ENCODE data around the gene TRAPPC11. TPM values are rescaled to one million over a fixed set of nuclear protein-coding genes. Genes with fewer than 3 reads are reported as not detected.

The TRAPPC11 gene
- total and polyA plus RNA-seq, 9 of the 15 experiments (the other 6 are each of a cell fraction or from before 2014, with no cell fraction given): 11.6 to 49.0 (median 28.7) TPM

DNA sequence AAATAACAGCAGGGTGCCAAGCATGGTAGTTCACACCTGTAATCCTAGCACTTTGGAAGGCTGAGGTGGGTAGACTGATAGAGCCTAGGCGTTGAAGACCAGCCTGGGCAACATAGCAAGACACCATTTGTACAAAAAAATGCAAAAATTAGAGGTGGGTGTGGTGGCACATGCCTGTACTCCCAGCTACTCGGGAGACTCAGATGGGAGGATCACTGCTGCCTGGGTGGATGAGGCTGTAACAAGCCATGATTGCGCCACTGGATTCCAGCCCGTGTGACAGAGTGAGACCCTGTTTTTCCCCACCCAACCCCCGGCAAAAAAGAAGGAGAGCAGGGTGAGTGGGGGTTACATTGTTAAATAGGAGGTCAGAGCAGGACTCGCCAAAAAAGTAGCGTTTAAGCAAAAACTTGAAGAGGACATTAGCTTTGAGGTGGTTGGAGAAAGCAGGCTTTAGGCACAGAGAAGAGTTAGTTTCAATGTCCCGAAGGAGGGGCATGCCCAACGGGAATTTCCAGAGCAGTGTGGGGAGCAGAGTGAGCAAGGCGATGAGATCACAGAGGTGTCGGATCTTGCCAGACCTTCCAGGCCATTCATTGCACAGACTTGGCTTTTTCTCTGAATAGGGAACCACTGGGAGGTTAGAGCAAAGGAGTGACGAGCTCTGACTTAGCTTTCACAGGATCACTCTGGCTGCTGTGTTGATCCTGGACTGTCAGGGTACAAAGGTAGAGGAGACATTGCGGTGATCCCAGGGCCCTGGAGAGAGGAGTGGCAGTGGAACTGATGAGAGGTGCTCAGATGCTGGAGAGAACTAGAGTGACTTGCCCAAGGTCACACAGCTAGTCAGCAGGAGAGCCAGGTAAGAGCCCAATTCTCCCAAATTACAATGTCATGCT, 70.6 kb downstream of the TRAPPC11 start (continued):
- no peak for TF ChIP-seq FOXJ3 (CRISPR knock-in tag; IDR thresholded peaks at IDR 0.05)
- TF ChIP-seq ZBED1 (IDR thresholded peaks at IDR 0.05): no peak

DNA sequence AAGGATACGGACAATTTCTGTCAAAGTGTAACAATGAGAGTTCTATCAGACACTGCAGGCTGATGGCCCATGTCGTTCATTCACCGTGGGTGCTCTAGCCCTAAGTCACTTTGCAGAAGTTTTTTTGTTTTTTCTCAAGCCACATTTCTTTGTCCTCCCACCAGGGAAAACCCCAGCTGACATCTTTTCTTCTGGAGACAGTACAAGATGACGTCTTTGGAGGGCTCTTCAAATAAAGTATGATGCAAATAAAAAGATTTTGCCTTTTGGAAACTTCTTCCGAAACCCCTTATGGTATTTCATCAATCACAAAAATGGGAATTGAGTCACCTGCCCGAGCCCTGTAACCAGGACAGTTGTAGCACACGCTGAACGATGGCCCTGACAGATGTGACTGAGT, 73.2 kb downstream of the TRAPPC11 start:
- ATAC-seq: no peak

More for the DNA sequence above, 73.2 kb downstream of the TRAPPC11 start:
- POLR2A ChIA-PET: interaction anchor here (0.6 kb wide), 1 partner anchor 140 kb away, joined by 3 read pairs; no protein-coding TSS in a partner anchor
- Histone ChIP-seq H3K27me3 (ENCODE audit: control insufficient read depth in 2 of 2, insufficient read depth in 2 of 2, low read length in 2 of 2) (peaks cover 36 to 59% of the 10 kb centered on the region in 2 experiments), H3K9me3 (replicated peaks; ENCODE audit: control insufficient read depth, insufficient read depth, low read depth, low read length) (no peaks in the 10 kb centered on the region), H3K27ac (ENCODE audit: extremely low read depth, low read depth, low read length) (no peak overlapping the region), H3K4me2 (ENCODE audit: insufficient read depth, low read length) (no peak overlapping the region), H3K9me1 (ENCODE audit: control insufficient read depth, insufficient read depth, low read length) (peaks cover 3% of the 10 kb centered on the region), H3K36me3 (ENCODE audit: control insufficient read depth, insufficient read depth, low read length) (no peaks in the 10 kb centered on the region), H3K79me2 (ENCODE audit: control insufficient read depth, insufficient read depth, low read length) (no peaks in the 10 kb centered on the region), H2AFZ (ENCODE audit: low read depth, low read length) (no peak overlapping the region), H3K4me1 (replicated peaks in 1 of 2; ENCODE audit: control insufficient read depth in 2 of 2, insufficient read depth in 2 of 2, low read length in 2 of 2) (no peaks in the 10 kb centered on the region; a peak in 1 of 5 replicates), H3K4me3 (no peak overlapping the region), H4K20me1 (replicated peaks; ENCODE audit: control insufficient read depth, insufficient read depth, low read length) (no peaks in the 10 kb centered on the region), H3K9ac (ENCODE audit: insufficient read depth in 1 of 2, low read depth in 2 of 2, low read length in 2 of 2) (no peak overlapping the region)
- WGBS (ENCODE audit: insufficient coverage, low coverage, missing lambda C conversion rate): 4% methylated on average over 8 of the region's 8 CpGs
- no TSS peak for BruUV-seq (replicated peaks)
- DNase-seq (ENCODE audit: extremely low read depth in 1 of 4, low spot score in 3 of 4) (no peak), FAIRE-seq (no peak)
- CTCF ChIA-PET (ENCODE audit: low intra/inter-chr PET ratio): no interaction called here
- TF ChIP-seq, protein P1, sequence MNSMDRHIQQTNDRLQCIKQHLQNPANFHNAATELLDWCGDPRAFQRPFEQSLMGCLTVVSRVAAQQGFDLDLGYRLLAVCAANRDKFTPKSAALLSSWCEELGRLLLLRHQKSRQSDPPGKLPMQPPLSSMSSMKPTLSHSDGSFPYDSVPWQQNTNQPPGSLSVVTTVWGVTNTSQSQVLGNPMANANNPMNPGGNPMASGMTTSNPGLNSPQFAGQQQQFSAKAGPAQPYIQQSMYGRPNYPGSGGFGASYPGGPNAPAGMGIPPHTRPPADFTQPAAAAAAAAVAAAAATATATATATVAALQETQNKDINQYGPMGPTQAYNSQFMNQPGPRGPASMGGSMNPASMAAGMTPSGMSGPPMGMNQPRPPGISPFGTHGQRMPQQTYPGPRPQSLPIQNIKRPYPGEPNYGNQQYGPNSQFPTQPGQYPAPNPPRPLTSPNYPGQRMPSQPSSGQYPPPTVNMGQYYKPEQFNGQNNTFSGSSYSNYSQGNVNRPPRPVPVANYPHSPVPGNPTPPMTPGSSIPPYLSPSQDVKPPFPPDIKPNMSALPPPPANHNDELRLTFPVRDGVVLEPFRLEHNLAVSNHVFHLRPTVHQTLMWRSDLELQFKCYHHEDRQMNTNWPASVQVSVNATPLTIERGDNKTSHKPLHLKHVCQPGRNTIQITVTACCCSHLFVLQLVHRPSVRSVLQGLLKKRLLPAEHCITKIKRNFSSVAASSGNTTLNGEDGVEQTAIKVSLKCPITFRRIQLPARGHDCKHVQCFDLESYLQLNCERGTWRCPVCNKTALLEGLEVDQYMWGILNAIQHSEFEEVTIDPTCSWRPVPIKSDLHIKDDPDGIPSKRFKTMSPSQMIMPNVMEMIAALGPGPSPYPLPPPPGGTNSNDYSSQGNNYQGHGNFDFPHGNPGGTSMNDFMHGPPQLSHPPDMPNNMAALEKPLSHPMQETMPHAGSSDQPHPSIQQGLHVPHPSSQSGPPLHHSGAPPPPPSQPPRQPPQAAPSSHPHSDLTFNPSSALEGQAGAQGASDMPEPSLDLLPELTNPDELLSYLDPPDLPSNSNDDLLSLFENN (IDR thresholded peaks at IDR 0.05; ENCODE audit: low read depth in 2 of 2, low read length in 2 of 2): no peak
- TF ChIP-seq, protein P2, sequence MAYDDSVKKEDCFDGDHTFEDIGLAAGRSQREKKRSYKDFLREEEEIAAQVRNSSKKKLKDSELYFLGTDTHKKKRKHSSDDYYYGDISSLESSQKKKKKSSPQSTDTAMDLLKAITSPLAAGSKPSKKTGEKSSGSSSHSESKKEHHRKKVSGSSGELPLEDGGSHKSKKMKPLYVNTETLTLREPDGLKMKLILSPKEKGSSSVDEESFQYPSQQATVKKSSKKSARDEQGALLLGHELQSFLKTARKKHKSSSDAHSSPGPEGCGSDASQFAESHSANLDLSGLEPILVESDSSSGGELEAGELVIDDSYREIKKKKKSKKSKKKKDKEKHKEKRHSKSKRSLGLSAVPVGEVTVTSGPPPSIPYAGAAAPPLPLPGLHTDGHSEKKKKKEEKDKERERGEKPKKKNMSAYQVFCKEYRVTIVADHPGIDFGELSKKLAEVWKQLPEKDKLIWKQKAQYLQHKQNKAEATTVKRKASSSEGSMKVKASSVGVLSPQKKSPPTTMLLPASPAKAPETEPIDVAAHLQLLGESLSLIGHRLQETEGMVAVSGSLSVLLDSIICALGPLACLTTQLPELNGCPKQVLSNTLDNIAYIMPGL (CRISPR knock-in tag; IDR thresholded peaks at IDR 0.05): no peak
- TF ChIP-seq ZNF766 (CRISPR knock-in tag; conservative IDR thresholded peaks at IDR 0.05) (no peak), SP1 (CRISPR knock-in tag; IDR thresholded peaks at IDR 0.05) (no peak), GTF2E2 (tag; IDR thresholded peaks at IDR 0.05) (no peak), TCF7 (IDR thresholded peaks at IDR 0.05; ENCODE audit: borderline replicate concordance) (no peak), ZNF316 (IDR thresholded peaks at IDR 0.05) (no peak), DIDO1 (tag; IDR thresholded peaks at IDR 0.05; ENCODE audit: low read depth) (no peak), ZNF347 (CRISPR knock-in tag; IDR thresholded peaks at IDR 0.05; ENCODE audit: low read depth) (no peak)
- in situ Hi-C loops (cut with MboI): no loop called here
- intact Hi-C loops (cut with micrococcal nuclease): no loop called here
